Measurements from ENCODE around the gene MTCL3.

MTCL3 gene

DNA sequence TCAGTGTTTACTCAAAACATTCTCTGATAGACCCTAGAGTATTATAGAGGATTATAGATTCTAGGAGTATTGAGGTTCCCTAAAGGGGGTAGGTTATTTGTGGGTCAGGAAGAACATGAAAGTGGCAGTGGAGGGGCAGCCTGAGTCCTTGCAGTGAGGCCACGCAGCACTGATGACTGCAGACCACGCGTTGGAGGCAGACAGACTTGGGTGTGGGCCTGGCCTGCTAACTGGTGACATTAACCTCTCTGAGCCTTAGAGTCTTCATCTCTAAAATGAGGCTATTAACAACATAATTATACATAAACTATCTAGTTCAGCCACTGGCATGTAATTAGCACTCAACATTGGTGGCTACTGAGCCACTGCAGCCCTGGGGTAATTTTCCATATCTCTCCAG is 16.1 kb downstream of the MTCL3 start:
- no peak overlapping the region for H3K4me3 ChIP-seq (ENCODE audit: low read depth, low read length)
- DNase-seq (ENCODE audit: low read depth): no peak
- TF ChIP-seq POLR2A (IDR thresholded peaks at IDR 0.05; ENCODE audit: extremely low read depth, insufficient read length) (no peak), MYC (IDR thresholded peaks at IDR 0.05; ENCODE audit: low read depth, low read length) (no peak)
- TF ChIP-seq, protein P1, sequence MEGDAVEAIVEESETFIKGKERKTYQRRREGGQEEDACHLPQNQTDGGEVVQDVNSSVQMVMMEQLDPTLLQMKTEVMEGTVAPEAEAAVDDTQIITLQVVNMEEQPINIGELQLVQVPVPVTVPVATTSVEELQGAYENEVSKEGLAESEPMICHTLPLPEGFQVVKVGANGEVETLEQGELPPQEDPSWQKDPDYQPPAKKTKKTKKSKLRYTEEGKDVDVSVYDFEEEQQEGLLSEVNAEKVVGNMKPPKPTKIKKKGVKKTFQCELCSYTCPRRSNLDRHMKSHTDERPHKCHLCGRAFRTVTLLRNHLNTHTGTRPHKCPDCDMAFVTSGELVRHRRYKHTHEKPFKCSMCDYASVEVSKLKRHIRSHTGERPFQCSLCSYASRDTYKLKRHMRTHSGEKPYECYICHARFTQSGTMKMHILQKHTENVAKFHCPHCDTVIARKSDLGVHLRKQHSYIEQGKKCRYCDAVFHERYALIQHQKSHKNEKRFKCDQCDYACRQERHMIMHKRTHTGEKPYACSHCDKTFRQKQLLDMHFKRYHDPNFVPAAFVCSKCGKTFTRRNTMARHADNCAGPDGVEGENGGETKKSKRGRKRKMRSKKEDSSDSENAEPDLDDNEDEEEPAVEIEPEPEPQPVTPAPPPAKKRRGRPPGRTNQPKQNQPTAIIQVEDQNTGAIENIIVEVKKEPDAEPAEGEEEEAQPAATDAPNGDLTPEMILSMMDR (IDR thresholded peaks at IDR 0.05; ENCODE audit: low read depth, low read length): no peak
- TF ChIP-seq, protein P2, sequence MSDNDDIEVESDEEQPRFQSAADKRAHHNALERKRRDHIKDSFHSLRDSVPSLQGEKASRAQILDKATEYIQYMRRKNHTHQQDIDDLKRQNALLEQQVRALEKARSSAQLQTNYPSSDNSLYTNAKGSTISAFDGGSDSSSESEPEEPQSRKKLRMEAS (IDR thresholded peaks at IDR 0.05; ENCODE audit: low read depth, low read length): no peak

GRCh38 chr6:127497410-127497809 is 21.7 kb downstream of the MTCL3 start:
- TF ChIP-seq MYC (IDR thresholded peaks at IDR 0.05; ENCODE audit: low read depth, low read length) (no peak), POLR2A (IDR thresholded peaks at IDR 0.05; ENCODE audit: extremely low read depth, insufficient read length) (no peak)
- no peak overlapping the region for H3K4me3 ChIP-seq (ENCODE audit: low read depth, low read length)
- DNase-seq (ENCODE audit: low read depth): no peak

DNA sequence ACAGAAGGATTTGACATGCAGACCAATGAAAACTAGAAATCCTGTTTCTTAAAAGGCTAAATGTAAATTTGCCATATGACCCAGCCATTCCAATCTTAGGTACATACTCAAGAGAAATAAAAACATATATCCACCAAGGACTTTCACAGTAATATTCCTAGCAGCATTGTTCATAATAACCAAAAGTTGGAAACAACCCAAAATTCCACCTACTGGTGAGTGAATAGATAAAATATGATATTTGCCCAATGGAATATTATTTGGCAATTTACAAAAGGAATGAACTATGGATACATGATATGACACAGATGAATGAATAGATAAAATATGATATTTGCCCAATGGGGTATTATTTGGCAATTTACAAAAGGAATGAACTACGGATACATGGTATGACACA is 22.7 kb downstream of the MTCL3 start:
- no peak overlapping the region for H3K4me3 ChIP-seq (ENCODE audit: low read depth, low read length)
- no peak for DNase-seq (ENCODE audit: low read depth)
- TF ChIP-seq, protein P2 (IDR thresholded peaks at IDR 0.05; ENCODE audit: low read depth, low read length): no peak
- TF ChIP-seq POLR2A (IDR thresholded peaks at IDR 0.05; ENCODE audit: extremely low read depth, insufficient read length) (no peak), MYC (IDR thresholded peaks at IDR 0.05; ENCODE audit: low read depth, low read length) (no peak)
- TF ChIP-seq, protein P1 (IDR thresholded peaks at IDR 0.05; ENCODE audit: low read depth, low read length): no peak

- TF ChIP-seq POLR2A (IDR thresholded peaks at IDR 0.05; ENCODE audit: extremely low read depth, insufficient read length) (no peak), MYC (IDR thresholded peaks at IDR 0.05; ENCODE audit: low read depth, low read length) (no peak)
- TF ChIP-seq, protein P1 (IDR thresholded peaks at IDR 0.05; ENCODE audit: low read depth, low read length): no peak
- TF ChIP-seq, protein P2 (IDR thresholded peaks at IDR 0.05; ENCODE audit: low read depth, low read length): no peak
- H3K4me3 ChIP-seq (ENCODE audit: low read depth, low read length): no peak overlapping the region
- no peak for DNase-seq (ENCODE audit: low read depth)
Observed at GRCh38 chr6:127494240-127494767, 24.8 kb downstream of the MTCL3 start.

DNA sequence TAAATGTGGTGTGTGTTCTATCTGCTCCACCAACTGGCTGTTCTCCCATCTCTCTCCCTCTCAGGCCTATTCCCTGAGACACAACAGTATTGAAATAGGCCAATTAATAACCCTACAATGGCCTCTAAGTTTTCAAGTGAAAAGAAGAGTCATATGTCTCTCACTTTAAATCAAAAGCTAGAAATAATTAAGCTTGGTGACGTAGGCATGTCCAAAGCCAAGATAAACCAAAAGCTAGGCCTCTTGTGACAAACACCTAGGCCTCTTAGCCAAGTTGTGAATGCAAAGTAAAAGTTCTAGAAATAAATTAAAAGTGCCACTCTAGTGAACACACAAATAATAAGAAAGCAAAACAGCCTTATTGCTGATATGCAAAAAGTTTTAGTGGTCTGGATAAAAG is 29.9 kb downstream of the MTCL3 start:
- no peak for DNase-seq (ENCODE audit: low read depth)
- no peak overlapping the region for H3K4me3 ChIP-seq (ENCODE audit: low read depth, low read length)
- TF ChIP-seq, protein P1 (IDR thresholded peaks at IDR 0.05; ENCODE audit: low read depth, low read length): no peak
- TF ChIP-seq, protein P2 (IDR thresholded peaks at IDR 0.05; ENCODE audit: low read depth, low read length): no peak
- TF ChIP-seq POLR2A (IDR thresholded peaks at IDR 0.05; ENCODE audit: extremely low read depth, insufficient read length) (no peak), MYC (IDR thresholded peaks at IDR 0.05; ENCODE audit: low read depth, low read length) (no peak)

GRCh38 chr6:127486934-127487333 is 32.2 kb downstream of the MTCL3 start:
- H3K4me3 ChIP-seq (ENCODE audit: low read depth, low read length): no peak overlapping the region
- TF ChIP-seq, protein P1 (IDR thresholded peaks at IDR 0.05; ENCODE audit: low read depth, low read length): no peak
- TF ChIP-seq POLR2A (IDR thresholded peaks at IDR 0.05; ENCODE audit: extremely low read depth, insufficient read length) (no peak), MYC (IDR thresholded peaks at IDR 0.05; ENCODE audit: low read depth, low read length) (no peak)
- TF ChIP-seq, protein P2 (IDR thresholded peaks at IDR 0.05; ENCODE audit: low read depth, low read length): no peak
- no peak for DNase-seq (ENCODE audit: low read depth)
